MM.1S (cell line): ENCODE measurements around the gene PGA4.

Source experiments
- DNase-seq: peaks from one replicate; pipeline ENCODE4 v3.0.0-alpha.2; 2015
- H2AFZ ChIP-seq: fragments of 300-600 bp; sonication (generic); 2 replicates; pipeline ENCODE4 v1.6.0; 2016; ENCODE audit warnings: antibody characterized with exemption, low read length
- H3F3A ChIP-seq: fragments of 300-600 bp; sonication (generic); 2 replicates; pipeline ENCODE4 v1.6.1; 2016; ENCODE audit warnings: mild to moderate bottlenecking, antibody characterized with exemption, low read length, moderate library complexity, mixed read lengths; ENCODE audit not compliant: insufficient read depth
- H3K27ac ChIP-seq: fragments of 300-600 bp; sonication (generic); 2 replicates; pipeline ENCODE4 v1.5.1; 2016; ENCODE audit warnings: mild to moderate bottlenecking, low read length
- H3K27me3 ChIP-seq: fragments of 300-600 bp; sonication (generic); replicated peaks from 2 replicates; pipeline ENCODE4 v1.6.0; 2016; ENCODE audit warnings: low read length; ENCODE audit not compliant: insufficient read depth
- H3K36me3 ChIP-seq: fragments of 300-600 bp; sonication (generic); replicated peaks from 2 replicates; pipeline ENCODE4 v1.6.1; 2016; ENCODE audit warnings: mild to moderate bottlenecking, low read length, mixed read lengths; ENCODE audit not compliant: insufficient read depth
- H3K4me1 ChIP-seq: fragments of 300-600 bp; sonication (generic); 2 replicates; pipeline ENCODE4 v1.6.1; 2016; ENCODE audit warnings: low read length, mixed read lengths
- H3K4me2 ChIP-seq: fragments of 300-600 bp; sonication (generic); 2 replicates; pipeline ENCODE4 v1.6.0; 2016; ENCODE audit warnings: low read depth, low read length
- H3K4me3 ChIP-seq: fragments of 300-600 bp; sonication (generic); 2 replicates; pipeline ENCODE4 v1.5.1; 2016; ENCODE audit warnings: low read length, mixed read lengths
- H3K79me2 ChIP-seq: fragments of 300-600 bp; sonication (generic); 2 replicates; pipeline ENCODE4 v1.6.1; 2016; ENCODE audit warnings: mixed run types, low read length, mixed read lengths
- H3K9ac ChIP-seq: fragments of 300-600 bp; sonication (generic); 2 replicates; pipeline ENCODE4 v1.6.1; 2016; ENCODE audit warnings: low read length, mixed read lengths
- H3K9me2 ChIP-seq: fragments of 300-600 bp; sonication (generic); replicated peaks from 2 replicates; pipeline ENCODE4 v1.6.1; 2016; ENCODE audit warnings: mild to moderate bottlenecking, low read length, mixed read lengths; ENCODE audit not compliant: insufficient read depth
- H3K9me3 ChIP-seq: fragments of 300-600 bp; sonication (generic); replicated peaks from 2 replicates; pipeline ENCODE4 v1.6.1; 2016; ENCODE audit warnings: mild to moderate bottlenecking, low read length, mixed read lengths; ENCODE audit not compliant: insufficient read depth
- H4K20me1 ChIP-seq: fragments of 300-600 bp; sonication (generic); 2 replicates; pipeline ENCODE4 v1.6.1; 2016; ENCODE audit warnings: mild to moderate bottlenecking, low read length, moderate library complexity, mixed read lengths; ENCODE audit not compliant: insufficient read depth
- EZH2 ChIP-seq: fragments of 300-600 bp; sonication (generic); optimal IDR thresholded peaks from 2 replicates; pipeline ENCODE3; 2017; ENCODE audit warnings: low read depth, mild to moderate bottlenecking, antibody characterized with exemption, low read length, mixed read lengths
- EZH2phosphoT487 ChIP-seq: fragments of 300-600 bp; sonication (generic); IDR thresholded peaks from 2 replicates; pipeline ENCODE4 v1.6.1; 2018; ENCODE audit warnings: antibody characterized with exemption, low read length
- TF ChIP-seq, protein P1 (sequence below): fragments of 300-600 bp; sonication (generic); IDR thresholded peaks from 2 replicates; pipeline ENCODE4 v1.5.1; 2016; ENCODE audit warnings: antibody characterized with exemption, low read length, mixed read lengths

Gene PGA4

DNA sequence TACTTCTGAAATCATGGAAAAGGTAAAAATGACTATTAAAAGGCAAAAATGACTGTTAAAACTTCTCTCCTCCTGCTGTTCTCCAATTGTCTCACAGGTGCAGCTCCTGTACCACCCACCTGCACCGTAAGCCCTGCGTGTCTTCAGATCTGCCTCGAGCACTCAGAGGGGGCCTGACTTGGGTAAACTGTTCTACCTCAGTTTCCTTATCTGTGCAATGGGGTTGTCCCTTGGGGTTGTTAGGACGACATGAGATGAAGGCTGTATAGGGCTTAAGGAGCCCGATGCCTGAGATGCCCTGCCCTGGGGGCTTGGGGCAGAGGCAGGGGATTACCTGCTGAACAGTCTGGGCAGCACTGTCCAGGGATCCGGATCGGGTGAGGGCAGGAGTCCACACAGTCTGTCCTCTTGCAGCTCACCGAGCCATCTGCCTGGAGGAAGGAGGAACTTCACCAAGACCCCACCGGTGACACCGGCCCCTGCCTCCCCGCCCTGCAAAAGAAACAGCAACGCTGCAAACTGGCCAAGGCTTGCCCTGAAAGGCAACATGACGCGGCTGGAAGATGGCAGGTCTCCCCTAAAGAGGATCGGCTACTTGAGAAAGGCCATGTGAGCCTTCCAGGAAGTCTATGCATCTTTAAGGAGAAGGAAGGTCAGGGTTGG, 46.6 kb downstream of the PGA4 start:
- Histone ChIP-seq H3K4me3 (no peak overlapping the region), H3K9ac (no peak overlapping the region), H3K9me3 (no peaks in the 10 kb centered on the region), H3K27ac (no peak overlapping the region), H4K20me1 (no peaks in the 10 kb centered on the region), H3F3A (no peaks in the 10 kb centered on the region), H3K79me2 (no peaks in the 10 kb centered on the region), H2AFZ (no peak overlapping the region), H3K27me3 (no peaks in the 10 kb centered on the region), H3K9me2 (no peaks in the 10 kb centered on the region), H3K4me1 (no peaks in the 10 kb centered on the region), H3K36me3 (no peaks in the 10 kb centered on the region), H3K4me2 (no peak overlapping the region)
- DNase-seq: no peak
- TF ChIP-seq EZH2phosphoT487 (no peak), EZH2 (no peak)
- TF ChIP-seq, protein P1, sequence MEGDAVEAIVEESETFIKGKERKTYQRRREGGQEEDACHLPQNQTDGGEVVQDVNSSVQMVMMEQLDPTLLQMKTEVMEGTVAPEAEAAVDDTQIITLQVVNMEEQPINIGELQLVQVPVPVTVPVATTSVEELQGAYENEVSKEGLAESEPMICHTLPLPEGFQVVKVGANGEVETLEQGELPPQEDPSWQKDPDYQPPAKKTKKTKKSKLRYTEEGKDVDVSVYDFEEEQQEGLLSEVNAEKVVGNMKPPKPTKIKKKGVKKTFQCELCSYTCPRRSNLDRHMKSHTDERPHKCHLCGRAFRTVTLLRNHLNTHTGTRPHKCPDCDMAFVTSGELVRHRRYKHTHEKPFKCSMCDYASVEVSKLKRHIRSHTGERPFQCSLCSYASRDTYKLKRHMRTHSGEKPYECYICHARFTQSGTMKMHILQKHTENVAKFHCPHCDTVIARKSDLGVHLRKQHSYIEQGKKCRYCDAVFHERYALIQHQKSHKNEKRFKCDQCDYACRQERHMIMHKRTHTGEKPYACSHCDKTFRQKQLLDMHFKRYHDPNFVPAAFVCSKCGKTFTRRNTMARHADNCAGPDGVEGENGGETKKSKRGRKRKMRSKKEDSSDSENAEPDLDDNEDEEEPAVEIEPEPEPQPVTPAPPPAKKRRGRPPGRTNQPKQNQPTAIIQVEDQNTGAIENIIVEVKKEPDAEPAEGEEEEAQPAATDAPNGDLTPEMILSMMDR: no peak

DNA sequence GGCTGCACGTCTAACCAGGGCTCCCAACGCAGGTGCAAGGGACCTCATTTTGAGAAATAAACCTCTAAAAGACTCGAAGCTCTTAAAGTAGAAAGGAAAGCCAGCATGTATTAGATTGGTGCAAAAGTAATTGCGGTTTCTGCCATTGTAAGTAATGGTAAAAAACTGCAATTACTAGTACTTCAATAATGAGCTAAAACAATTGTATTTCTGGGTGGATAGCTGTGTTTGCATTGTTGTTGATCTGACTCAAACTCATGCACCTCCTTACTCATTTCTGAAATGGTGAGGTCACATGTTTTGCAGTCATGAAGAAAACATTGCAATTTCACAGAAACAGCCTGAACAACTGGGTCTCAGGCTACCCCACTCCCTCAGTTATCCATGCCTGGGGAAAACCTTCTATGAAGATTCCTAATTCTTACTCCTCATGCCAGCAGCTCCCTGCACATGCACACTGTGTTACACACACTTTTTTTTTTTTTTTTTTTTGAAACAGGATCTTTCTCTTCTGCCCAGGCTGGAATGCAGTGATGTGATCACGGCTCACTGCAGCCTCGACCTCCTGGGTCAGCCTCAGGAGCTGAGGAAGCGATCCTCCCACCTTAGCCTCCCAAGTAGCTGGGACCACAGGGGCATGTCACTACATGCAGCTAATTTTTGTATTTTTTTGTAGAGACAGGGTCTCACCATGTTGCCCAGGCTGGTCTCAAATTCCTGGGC, 48.4 kb downstream of the PGA4 start:
- DNase-seq: no peak

DNA sequence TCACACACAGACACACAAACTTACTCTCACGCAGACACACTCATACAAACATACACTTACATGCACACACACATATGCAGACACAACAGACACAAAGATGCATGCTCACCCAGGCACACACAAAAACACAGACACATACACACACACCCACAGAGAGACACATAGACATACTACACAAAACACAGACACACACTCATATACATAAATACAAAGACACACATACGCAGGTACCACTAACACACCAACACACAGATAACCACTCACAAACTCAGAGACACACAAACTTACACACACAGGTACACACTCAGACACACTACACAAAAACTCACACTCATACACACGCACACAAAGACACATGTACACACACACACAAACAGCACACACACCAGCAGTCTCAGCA, 50.6 kb downstream of the PGA4 start:
- Histone ChIP-seq H3K4me2 (no peak overlapping the region), H3K27me3 (peaks cover 9% of the 10 kb centered on the region), H3F3A (no peaks in the 10 kb centered on the region), H2AFZ (no peak overlapping the region), H3K9me3 (no peaks in the 10 kb centered on the region), H3K27ac (no peak overlapping the region), H3K9me2 (no peaks in the 10 kb centered on the region), H3K36me3 (no peaks in the 10 kb centered on the region), H3K4me1 (no peaks in the 10 kb centered on the region), H4K20me1 (no peaks in the 10 kb centered on the region), H3K79me2 (no peaks in the 10 kb centered on the region), H3K9ac (no peak overlapping the region), H3K4me3 (no peak overlapping the region)
- TF ChIP-seq, protein P1: no peak
- no peak for DNase-seq

More for the DNA sequence above, 48.4 kb downstream of the PGA4 start:
- H3K36me3 ChIP-seq: no peaks in the 10 kb centered on the region
- H3K4me3 ChIP-seq: no peak overlapping the region
- no peaks in the 10 kb centered on the region for H3K4me1 ChIP-seq
- TF ChIP-seq EZH2: no peak
- TF ChIP-seq, protein P1: no peak
- no peak for TF ChIP-seq EZH2phosphoT487
- 0 out of 2 replicates have a peak, but pooled peaks cover 6% of the 10 kb centered on the region for H3K27me3 ChIP-seq
- H3K9me3 ChIP-seq: no peaks in the 10 kb centered on the region
- no peak overlapping the region for H2AFZ ChIP-seq
- no peaks in the 10 kb centered on the region for H3F3A ChIP-seq
- no peaks in the 10 kb centered on the region for H3K9me2 ChIP-seq
- H3K79me2 ChIP-seq: no peaks in the 10 kb centered on the region
- H3K9ac ChIP-seq: no peak overlapping the region
- H4K20me1 ChIP-seq: no peaks in the 10 kb centered on the region
- no peak overlapping the region for H3K4me2 ChIP-seq
- H3K27ac ChIP-seq: no peak overlapping the region
